Glomerular visceral epithelial cell (primary cell): ENCODE data around the gene SCAP.
"Not testable (repeated sequence)": the region's sequence is repeated elsewhere in the genome, so short reads cannot be mapped to it uniquely, and the experiment has no call there.

Experiments used
- DNase-seq: peaks from one replicate; pipeline ENCODE4 v3.0.0-alpha.2; 2016; ENCODE audit errors: extremely low spot score

The SCAP gene

DNA sequence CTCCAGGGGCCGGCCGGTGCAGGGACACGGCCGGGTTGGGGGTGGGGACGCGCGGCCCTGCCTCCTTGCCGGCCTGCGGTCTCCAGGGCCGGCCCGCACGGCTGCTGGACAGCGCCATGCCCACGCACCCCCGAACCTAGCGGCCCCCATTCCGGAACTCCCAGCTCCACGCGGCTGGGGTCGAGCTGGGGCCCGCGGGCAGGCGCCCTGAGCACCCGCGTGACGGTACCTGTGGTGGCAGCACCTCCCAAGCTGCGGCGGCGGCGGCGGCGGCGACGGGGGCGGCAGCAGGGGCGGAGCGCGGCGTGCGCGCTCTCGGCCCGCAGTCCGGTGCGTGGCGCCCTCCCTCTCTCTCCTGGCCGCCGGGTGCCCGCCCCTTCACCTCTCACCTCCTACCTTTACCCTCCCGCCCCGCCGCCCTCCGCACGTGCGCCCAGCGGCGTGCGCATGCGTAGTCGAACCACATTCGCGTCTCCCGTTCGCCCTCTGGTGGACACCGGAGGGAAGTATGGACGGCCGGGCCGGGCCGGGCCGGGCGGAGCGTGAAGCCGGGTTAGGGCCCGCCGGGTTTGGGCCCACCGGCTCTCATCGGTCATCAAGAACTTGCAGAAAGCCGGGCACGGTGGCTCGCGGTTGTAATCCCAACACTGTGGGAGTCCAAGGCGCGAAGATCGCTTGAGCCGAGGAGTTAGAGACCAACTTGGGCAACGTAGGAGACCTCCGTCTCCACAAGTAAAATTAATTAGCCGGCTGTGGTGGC lies at the start of gene SCAP:
SCAP (minus strand) TSS at position 372 of the 760 bp plus-strand sequence. CDS start 32,948 bp downstream, outside the sequence.
- peak; percentile 82 for DNase-seq

DNA sequence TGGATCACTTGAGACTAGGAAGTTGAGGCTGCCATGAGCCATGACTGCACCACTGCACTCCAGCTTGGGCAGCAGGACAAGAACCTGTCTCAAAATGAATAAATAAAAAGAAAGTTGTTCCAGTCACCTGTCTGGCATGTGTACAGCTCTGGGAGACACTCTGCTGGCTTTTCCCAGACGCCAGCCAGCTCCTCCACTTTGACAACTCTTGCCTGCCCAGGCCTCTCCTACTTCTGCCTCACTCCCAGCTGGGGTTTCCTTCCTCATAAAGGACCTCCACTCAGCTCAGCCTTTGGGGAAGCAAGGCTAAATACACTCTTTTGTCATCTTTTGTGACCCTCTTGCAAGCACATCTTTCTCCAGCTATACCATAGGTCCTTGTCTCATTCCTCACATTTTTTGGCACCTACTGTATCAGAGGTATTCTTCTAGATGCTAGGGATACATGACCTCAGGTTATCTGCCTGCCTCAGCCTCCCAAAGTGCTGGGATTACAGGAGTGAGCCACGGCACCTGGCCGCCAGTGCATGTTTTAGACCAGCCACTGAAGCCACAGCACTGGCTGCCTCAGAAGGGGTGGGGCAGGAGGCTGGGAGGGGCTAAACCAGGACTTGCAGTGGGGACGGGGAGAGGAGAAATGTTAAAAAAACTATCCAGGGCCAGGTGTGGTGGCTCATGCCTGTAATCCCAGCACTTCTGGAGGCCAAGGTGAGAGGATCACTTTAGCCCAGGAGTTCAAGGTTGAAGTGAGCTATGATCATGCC lies 47.8 kb upstream of the SCAP start:
- no peak for DNase-seq

DNA sequence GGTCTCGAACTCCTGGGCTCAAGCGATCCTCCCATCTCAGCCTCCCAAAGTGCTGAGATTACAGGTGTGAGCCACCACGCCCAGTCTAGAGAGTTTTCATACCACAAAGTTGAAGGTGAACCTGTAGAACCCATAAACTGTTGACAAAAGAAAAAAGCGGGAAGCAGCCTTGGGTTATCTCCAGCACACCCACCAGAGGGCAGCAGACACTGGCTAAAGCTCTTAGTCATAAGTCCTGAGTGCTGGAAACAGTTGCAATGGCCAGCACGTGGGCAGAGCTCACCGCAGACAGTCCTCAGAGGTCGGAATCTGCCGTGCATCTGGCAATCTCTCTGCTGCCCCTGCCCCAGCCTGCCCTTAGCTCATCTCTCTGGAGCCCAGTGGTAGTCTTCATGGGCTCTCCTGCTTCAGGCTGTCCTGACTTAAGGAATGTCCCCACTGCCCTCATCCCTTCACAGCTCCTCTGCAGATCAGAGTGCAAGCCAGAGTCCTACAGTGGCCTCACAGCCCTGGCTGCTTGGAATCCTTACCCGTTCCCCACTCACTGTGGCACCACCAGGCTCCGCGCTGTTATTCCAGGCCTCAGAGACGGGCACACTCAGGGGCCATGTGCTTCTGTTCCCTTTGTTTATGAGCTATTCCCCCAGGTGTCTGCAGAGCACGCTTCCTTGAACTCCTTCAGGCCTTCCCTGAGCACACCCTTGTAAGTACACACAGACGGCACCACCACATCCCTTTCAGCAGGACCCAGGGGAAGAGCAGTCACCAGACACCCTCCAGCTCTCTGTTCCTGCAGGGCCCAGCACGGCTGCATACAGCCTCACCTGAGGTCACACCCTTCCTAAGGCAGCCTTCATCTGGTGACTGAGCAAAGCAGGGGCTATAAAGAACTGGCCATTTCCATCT lies 46.6 kb upstream of the SCAP start:
- peak; percentile 90 for DNase-seq

DNA sequence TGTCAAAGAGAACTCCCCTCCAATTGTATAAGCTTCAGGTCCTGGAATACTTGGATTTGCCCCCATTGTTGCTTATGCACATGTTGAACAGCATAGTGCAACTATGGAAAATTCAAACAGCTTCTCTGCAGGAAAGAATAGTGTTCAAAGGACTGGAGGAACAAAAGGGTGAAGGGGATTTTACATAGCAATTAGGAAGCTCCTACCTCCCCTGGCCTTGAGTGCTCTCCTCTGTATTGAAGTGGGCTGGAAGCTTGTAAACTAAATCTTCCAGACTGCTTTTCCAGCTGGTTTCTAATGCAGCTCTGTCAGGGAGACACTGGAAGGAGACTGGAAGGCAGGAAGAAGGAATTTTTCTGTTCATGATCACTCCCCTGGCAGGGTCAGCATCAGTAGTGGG lies 45.0 kb upstream of the SCAP start:
- DNase-seq = no peak

DNA sequence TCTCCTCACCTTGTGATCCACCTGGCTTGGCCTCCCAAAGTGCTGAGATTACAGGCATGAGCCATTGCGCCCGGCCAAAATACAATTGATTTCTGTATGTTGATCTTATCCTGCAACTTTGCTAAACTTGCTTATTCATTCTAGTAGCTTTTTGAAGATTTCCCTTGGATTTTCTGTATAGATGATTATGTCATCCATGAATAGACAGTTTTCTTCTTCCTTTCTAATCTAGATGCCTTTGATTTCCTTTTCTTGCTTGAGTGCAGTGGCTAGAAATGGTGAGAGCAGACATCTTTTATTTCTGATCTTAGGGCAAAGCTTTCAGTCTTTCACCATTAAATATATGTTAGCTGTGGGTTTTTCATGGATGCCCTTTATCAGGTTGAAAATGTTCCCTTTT lies 42.2 kb upstream of the SCAP start:
- DNase-seq = no peak

DNA sequence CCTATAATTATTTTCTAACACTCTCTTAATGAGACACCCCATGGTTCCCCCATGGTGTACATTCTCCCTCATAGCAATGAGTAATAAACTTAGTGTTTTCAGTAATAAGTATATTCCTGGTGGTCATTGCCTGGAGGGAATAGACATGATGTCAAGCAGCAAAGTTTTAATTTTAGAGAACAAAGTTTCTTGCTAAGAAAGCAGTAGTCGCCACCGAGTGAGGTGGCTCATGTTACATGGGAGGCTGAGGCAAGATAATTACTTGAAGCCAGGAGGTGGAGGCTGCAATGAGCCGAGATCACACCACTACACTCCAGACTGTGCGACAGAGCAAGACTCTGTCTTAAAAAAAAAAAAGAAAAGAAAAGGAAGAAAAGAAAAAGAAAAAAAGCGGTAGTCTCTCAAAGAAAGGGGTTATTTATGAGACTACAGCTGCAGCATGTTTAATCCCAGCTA lies 40.2 kb upstream of the SCAP start:
- DNase-seq = no peak

DNA sequence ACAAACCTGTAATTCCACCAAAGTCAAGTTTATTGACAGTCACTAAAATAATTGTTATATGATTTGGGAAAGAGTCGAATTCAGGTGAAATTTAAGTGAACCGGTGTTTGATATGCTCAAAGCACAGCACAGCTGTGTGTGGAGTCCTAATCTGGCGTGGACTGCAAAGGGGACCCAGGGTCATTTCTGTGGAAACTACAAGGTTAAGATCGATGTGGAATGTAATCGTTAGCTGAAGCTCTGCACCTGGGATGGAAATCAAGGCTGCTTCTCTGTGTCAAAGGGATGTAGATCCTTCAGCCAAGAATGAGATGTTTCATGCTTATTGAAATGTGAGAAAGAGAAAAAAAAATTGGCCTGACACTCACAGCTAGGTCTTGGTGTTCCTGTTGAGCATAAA lies 39.4 kb upstream of the SCAP start:
- DNase-seq = no peak

DNA sequence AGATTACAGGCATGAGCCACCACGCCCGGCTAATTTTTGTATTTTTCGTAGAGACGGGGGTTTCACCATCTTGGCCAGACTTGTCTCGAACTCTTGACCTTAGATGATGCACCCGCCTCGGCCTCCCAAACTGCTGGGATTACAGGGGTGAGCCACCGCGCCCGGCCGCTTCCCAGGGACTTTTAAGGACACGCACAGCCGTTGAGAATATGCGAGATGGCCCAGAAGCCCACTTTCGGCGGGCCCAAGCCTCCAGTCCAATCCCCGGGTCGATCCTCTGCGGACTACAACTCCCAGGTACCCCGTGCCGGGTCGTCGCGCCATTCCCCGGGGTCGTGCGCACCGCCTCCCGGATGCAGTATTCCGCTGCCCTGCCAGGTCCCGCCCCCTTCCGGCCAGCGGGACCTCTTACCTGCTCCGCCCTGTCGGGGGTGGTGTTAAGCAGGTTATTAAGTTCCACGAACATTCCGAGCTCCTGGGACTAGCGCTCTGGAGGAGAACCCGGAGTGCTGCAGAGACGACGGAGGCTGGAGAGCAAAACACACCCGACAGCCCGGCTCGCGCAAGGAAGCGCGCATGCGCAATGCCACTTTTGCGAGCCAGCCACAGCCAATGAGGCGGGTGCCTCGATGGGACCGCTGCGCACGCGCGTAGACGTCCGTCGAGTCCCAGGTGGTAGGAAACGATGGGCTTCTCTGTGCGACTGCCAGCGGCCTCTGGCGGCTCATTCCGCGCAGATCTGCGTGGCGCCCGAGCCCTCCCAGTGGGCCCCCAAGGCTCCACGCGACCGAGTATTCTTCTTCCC lies 37.6 kb upstream of the SCAP start, which contains the start of gene ELP6:
ELP6 (minus strand) TSS at position 588 of the 805 bp plus-strand sequence; CDS start at position 466, 122 bp downstream.
- DNase-seq = peak; percentile 95

DNA sequence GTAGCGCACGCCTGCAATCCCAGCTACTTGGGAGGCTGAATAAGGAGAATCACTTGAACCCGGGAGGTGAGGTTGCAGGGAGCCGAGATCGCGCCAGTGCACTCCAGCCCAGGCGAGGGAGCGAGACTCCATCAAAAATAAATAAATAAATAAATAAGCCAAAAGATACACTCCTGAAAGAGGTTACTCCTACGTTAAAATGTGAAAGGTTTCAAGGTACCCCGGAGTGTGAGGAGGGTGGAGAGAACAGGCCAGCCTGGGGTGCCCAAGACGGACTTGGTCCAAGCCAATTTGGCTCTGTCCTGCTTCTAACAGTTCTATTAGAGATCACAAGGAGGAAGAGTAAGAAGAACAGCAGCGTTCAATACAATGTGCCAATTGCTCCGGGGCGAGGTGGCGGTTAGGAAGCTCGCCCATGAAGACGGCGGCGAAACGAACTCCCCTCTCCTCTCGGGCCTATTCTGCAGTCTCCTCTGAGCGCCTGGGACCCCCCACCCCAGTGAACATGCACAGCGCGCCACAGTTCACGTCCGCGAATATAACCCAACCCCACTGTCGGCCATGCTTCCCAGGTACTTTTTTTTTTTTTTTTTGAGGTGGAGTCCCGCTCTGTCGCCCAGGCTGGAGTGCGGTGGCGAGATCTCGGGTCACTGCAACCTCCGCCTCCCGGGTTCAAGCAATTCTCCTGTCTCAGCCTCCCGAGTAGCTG lies 36.8 kb upstream of the SCAP start:
- DNase-seq = peak; percentile 25

DNA sequence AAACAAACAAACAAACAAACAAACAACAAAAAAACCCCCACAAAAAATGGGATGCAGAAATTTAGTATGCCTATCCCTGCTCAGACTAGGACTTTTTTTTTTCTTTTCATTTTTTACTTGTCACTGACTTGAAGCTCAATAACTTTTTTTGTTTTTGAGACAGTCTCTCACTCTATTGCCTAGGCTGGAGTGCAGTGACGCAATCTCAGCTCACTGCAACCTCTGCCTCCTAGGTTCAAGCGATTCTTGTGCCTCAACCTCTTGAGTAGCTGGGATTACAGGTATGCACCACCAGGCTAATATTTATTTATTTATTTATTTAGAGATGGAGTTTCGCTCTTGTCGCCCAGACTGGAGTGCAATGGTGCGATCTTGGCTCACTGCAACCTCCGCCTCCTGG lies 29.5 kb upstream of the SCAP start:
- DNase-seq = not testable (repeated sequence)

DNA sequence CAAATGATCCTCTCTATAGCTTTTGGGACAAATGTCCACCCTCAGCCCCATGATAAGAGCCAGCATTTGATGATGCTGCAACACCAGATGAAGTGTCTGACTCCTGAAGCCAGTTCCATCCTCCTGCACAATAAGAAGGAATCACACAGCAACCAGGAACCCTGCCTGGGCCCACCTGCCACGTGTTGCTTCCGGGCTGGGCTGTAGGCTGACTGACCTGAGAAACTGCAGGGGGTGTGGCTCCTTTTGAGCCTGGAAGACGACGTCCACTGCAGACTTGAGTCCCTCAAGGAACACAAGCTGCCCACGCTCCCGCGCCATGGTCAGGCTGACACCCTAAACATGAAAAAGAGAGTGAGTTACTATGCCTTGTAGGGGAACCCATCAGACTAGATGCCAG lies 28.4 kb upstream of the SCAP start:
- DNase-seq = no peak

DNA sequence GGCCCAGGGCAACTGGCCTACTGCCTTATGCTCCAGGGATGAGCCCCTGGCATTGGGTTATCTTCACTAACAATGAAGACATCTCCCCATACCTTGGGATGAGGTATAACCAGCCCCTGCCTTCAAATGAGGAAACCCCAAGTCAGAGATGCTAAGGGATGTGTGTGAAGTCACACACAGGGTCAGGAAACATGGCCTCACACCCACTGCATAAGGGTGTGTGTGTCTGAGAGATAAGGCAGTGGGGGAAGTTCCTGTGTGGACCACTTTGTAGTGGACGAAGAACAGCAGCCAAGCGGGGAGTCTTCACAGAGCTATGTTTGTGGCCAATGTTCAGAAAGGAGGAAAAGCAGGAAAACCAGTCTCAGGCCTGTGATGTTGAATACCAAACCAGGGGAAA lies 27.3 kb upstream of the SCAP start:
- no peak for DNase-seq

DNA sequence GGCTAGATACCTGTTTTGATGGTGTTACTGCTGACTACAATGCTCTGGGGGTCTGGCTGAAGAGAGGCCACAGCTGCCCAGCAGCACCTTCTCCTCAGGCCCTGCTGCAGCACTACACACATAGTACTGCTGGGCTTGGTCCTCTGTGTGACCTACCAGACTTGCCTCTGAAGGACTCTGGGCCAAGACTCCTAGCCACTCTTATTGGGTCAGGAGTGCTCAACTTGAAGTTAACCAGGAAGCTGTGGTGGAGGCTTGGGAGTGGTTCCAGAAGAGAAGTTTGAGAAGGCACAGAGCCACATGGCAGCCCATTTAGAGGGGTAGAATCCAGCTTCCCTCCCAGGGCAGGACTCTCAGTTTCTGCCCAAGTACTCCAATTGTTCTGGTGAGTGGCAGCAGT lies 21.2 kb upstream of the SCAP start:
- no peak for DNase-seq

DNA sequence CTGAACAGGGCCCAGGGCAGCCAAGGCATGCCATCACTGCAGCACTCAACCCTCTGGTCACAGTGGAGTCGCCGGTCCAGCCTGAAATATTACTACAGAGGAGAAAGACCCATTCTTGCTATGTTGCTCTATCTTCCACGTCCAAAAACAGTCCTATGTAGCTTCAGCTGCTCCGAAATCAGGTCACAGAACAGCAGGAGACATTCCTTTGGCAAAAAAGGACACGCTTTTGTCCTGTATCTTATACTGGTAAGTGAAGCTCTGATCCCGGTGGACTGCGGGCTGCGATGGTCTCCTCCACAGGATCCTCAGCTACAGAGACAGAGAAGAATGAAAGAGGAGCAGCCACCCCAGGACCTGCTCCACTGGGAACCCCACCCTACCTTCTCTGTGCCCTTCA lies 20.1 kb upstream of the SCAP start:
- no peak for DNase-seq

DNA sequence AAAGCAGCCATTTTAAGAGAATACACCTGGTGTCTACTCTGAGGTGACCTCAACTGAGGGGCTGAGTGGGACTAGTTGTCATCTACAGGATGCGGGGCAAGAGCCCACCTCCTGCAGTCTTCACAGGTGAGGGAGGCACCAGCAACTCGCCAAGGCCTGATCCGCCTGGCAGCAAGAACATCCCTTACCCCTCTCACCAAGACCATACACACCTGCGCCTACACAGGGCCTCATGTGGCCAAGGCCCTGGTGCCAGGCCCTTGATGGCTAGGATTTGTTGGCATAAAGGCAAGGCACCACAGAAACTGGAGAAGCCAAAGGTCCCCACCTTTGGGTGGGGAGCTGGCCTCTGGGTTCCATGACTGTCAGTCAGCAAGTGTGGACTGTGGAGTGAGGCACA lies 19.4 kb upstream of the SCAP start:
- DNase-seq = no peak

DNA sequence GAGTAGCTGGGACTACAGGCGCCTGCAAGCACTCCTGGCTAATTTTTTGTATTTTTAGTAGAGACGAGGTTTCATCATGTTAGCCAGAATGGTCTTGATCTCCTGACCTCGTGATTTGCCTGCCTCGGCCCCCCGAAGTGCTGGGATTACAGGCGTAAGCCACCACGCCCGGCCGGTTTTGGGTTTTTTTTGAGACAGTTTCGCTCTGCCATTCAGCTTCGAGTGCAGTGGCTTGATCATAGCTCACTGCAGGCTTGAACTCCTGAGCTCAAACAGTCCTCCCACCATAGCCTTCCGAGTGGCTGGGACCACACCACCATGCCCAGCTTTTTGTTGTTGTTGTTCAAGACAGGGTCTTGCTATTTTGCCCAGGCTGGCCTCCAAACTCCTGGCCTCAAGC lies 16.0 kb upstream of the SCAP start:
- no peak for DNase-seq

DNA sequence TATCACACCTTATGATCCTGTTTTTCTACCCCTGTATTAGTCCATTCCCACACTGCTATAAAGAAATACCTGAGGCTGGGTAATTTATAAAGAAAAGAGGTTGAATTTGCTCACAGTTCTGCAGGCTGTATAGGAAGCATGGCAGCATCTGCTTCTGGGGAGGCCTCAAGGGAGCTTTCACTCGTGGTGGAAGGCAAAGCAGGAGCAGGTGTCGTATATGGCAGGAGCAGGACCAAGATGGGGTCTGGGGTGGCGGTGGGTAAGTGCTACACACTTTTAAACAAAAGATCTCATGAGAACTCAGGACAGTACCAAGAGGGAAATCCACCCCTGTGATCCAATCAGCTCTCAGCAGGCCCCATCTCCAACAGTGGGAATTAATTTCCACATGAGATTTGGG lies 15.4 kb upstream of the SCAP start:
- DNase-seq = no peak

DNA sequence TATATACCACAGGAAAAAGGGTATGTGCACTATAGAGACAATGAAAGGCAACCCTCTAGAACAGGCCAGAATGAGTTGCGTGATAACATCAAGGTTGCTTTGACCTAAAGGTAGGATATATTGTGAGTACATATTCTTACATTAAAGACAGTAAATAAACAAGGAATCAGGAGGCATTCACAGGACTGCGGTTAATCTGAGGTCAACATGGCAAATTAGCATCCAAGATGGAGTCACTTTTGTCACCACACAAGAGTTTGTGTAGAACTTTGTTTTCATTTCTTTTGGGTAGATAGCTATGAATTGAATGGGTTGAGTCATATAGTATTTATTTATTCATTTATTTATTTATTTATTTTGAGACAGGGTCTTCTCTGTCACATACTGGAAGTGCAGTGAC lies 11.5 kb upstream of the SCAP start:
- no peak for DNase-seq

DNA sequence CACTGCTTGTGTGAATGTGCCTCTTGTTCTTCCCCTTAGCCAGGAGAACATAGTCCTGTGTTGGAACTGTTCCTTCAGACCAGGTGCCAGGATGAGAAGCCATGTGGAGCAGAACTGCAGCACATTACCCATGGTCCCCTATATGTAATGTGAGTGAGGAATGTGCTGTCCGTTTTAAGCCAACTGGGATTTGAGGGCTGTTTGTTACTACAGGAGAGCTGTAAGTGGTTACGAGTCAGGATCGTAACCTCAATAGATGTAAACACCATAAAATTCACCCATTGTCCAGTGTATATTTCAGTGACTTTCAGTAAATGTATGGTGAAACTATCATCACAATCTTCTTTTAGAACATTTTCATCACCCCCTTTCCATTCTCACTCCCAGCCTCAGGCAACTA lies 10.1 kb upstream of the SCAP start:
- no peak for DNase-seq

DNA sequence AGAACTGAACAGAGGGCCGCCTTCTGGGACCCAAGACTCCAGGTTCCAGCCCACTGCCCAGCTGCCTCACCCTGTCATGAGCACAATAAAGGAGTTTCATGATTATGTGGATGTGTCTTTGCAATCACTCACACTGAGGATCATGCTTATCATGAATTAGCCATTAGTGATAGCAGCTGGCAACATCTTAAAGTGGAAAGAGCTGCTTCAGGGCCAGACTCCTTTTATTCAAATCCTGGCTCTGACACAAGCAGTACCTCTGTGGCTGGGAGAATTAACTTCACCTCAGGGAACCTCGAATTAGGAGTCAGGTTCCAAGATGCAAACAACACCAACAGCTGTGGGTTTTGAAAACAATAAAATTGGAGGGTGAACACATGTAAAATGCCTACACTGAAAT lies 6.6 kb upstream of the SCAP start:
- no peak for DNase-seq

DNA sequence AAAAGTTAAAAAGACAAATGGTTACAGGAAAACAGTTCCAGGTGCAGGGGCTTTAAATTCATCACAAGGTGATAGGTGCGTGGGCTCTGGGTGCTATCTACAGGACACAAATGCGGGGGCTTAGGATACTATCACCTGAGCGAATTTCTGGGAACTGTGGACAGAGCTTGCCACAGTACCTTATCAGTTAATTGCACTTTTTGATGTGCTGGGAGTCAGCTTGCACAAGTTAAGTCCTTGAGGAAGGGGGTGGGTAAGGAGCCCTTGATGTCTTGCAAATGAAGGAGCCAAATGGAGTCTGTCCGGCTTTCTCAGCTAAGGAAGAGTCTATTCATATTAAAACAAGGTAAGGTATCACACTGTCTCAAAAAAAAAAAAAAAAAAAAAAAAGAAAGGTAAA lies 6.0 kb upstream of the SCAP start:
- DNase-seq = not testable (repeated sequence)
